Measurements from ENCODE around the gene VSTM4.
A peak's percentile ranks its signal among the peaks of the same experiment; 100 is the strongest.

The VSTM4 gene, protein sequence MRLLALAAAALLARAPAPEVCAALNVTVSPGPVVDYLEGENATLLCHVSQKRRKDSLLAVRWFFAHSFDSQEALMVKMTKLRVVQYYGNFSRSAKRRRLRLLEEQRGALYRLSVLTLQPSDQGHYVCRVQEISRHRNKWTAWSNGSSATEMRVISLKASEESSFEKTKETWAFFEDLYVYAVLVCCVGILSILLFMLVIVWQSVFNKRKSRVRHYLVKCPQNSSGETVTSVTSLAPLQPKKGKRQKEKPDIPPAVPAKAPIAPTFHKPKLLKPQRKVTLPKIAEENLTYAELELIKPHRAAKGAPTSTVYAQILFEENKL

GRCh38 chr10:49115015-49115795, at the start of gene VSTM4:
TSS of gene VSTM4 (minus strand) at chr10:49115522. CDS start at chr10:49115485, 37 bp downstream.
- peak within 1 kb of the TSS; percentile 67 for H3K4me3 ChIP-seq (ENCODE audit: low read depth, low read length)
- no peak for TF ChIP-seq CTCF (conservative IDR thresholded peaks at IDR 0.05; ENCODE audit: low read depth, low read length)
- peak; percentile 62 for DNase-seq (ENCODE audit: low read depth)

DNA sequence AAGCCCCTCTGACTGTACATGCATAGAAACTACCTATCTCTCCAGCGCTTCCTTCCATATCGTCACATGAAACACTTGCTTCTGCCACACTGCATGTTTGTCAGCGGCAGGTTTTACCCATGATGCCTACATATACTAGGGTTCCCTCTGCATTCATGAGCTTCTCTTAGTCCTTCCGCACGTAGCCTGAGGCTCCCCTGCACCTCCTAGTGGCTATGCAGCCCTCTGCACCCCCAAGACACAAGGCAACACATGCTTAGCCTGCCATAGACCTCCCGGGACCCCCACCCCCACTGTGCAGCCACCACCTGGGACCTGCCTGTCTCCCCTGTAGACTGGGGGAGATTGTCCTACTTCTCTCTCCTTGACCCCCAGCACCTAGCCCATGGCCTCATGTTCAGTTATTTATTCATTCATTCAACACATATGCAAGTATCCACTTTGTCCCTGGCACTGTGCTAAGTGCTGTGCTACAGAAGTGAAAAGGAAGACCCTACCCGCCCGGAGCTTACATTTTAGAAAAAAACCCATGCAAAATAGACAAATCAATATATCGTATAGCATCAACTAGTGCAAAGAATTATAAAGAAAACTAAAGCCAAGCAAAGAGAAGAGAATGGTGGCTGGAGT, 49.4 kb upstream of the VSTM4 start:
- no peak overlapping the region for H3K4me3 ChIP-seq (ENCODE audit: low read depth, low read length)
- DNase-seq (ENCODE audit: low read depth): peak; percentile 76
- peak; percentile 93 for TF ChIP-seq CTCF (conservative IDR thresholded peaks at IDR 0.05; ENCODE audit: low read depth, low read length)

GRCh38 chr10:49163741-49164140, 48.4 kb upstream of the VSTM4 start:
- DNase-seq (ENCODE audit: low read depth): peak; percentile 35
- H3K4me3 ChIP-seq (ENCODE audit: low read depth, low read length): no peak overlapping the region
- no peak for TF ChIP-seq CTCF (conservative IDR thresholded peaks at IDR 0.05; ENCODE audit: low read depth, low read length)

DNA sequence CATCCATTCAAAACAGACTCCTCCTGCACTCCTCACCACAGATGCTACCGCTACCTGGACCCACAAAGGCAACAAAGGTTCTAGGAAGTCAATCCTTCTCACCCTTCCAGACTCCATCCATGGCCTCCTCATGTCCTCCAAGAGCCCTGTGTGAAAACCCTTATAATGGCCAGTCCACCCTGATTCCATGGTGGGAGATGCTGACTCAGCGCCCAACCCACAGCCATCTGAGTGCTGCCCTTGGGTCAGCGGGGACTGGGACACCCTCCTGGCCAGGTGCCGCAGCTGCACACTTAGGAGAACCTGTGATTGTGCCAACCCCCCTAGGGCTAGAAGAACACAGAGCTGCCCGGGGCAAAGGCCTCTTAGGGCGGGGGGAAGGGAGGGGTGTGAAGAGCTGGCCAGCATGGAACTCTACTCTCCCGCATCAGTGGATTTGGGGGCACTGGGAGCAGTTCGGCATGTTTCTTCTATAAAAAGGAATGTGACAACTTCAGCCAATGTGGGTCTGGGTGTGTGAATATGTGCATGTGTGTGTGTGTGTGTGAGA, 47.5 kb upstream of the VSTM4 start:
- DNase-seq (ENCODE audit: low read depth): no peak
- H3K4me3 ChIP-seq (ENCODE audit: low read depth, low read length): no peak overlapping the region
- no peak for TF ChIP-seq CTCF (conservative IDR thresholded peaks at IDR 0.05; ENCODE audit: low read depth, low read length)

- no peak for TF ChIP-seq CTCF (conservative IDR thresholded peaks at IDR 0.05; ENCODE audit: low read depth, low read length)
- no peak for DNase-seq (ENCODE audit: low read depth)
- no peak overlapping the region for H3K4me3 ChIP-seq (ENCODE audit: low read depth, low read length)
Observed at GRCh38 chr10:49162063-49162462, 46.7 kb upstream of the VSTM4 start.

- peak; percentile 79 for DNase-seq (ENCODE audit: low read depth)
- peak; percentile 69 for TF ChIP-seq CTCF (conservative IDR thresholded peaks at IDR 0.05; ENCODE audit: low read depth, low read length)
- H3K4me3 ChIP-seq (ENCODE audit: low read depth, low read length): no peak overlapping the region
Observed at GRCh38 chr10:49161411-49161997, 46.2 kb upstream of the VSTM4 start.
